Measurements from ENCODE around the gene SLC25A53.
A peak's percentile ranks its signal among the peaks of the same experiment; 100 is the strongest.

GRCh38 chrX:104156630-104157529 lies at the start of gene SLC25A53:
- TF ChIP-seq POLR2A (IDR thresholded peaks at IDR 0.05; ENCODE audit: low read depth), result no peak
- TF ChIP-seq POLR2AphosphoS5 (IDR thresholded peaks at IDR 0.05), result peak; percentile 70 to 79
- TF ChIP-seq CTCF (IDR thresholded peaks at IDR 0.05), result no peak
- no peak for TF ChIP-seq EP300 (IDR thresholded peaks at IDR 0.05)
